Heart left ventricle (tissue), 16 donors: ENCODE results near the gene ANKDD1B. TPM values are rescaled to one million over a fixed set of nuclear protein-coding genes. Genes with fewer than 3 reads are reported as not detected.
"Not testable (repeated sequence)": the region's sequence is repeated elsewhere in the genome, so short reads cannot be mapped to it uniquely, and the experiment has no call there.

Experiments
- ATAC-seq, 4 donors: fragments of 200-7000 bp; cut with Tn5 transposase; one replicate each; pipeline ENCODE4 v1.9.1; 2020 to 2022; ENCODE audit warnings: moderate library complexity in 4 of 4, mild to moderate bottlenecking in 3 of 4, moderate number of reproducible peaks in 1 of 4
- DNase-seq, 5 donors: peaks; one replicate each; pipeline ENCODE4 v3.0.0-alpha.2; 2020
- H3K27ac ChIP-seq, 12 donors: fragments of 200-600 bp; sonication (generic) in 4 of 12; one replicate each; pipeline versions ENCODE4 v1.5.0 to v1.8.0; 2016 to 2022; ENCODE audit warnings: mild to moderate bottlenecking in 2 of 12
- H3K27me3 ChIP-seq, 9 donors: fragments of 200-600 bp; sonication (generic) in 2 of 9; one replicate each; pipeline versions ENCODE4 v1.5.1 to v1.8.0; 2016 to 2022; ENCODE audit warnings: mild to moderate bottlenecking in 3 of 9
- H3K36me3 ChIP-seq, 9 donors: fragments of 200-600 bp; sonication (generic) in 2 of 9; one replicate each; pipeline versions ENCODE4 v1.5.0 to v1.8.0; 2018 to 2022; ENCODE audit warnings: mild to moderate bottlenecking in 2 of 9
- H3K4me1 ChIP-seq, 12 donors: fragments of 200-600 bp; sonication (generic) in 4 of 12; one replicate each; pipeline versions ENCODE4 v1.5.0 to v1.8.0; 2016 to 2022; ENCODE audit warnings: mild to moderate bottlenecking in 3 of 12
- H3K4me3 ChIP-seq, 12 donors: fragments of 200-600 bp; sonication (generic) in 4 of 12; one replicate each; pipeline versions ENCODE4 v1.5.0 to v1.8.0; 2017 to 2022; ENCODE audit warnings: mild to moderate bottlenecking in 9 of 12, moderate library complexity in 4 of 12
- H3K9me3 ChIP-seq, 12 donors: fragments of 200-600 bp; sonication (generic) in 4 of 12; one replicate each; pipeline versions ENCODE4 v1.5.0 to v1.8.0; 2016 to 2022; ENCODE audit warnings: mild to moderate bottlenecking in 1 of 12
- POLR2A ChIP-seq, 2 donors: fragments of 450-650 bp; IDR thresholded peaks; one replicate each; pipeline ENCODE4 v1.6.1; 2017; ENCODE audit warnings: antibody characterized with exemption in 2 of 2, mild to moderate bottlenecking in 2 of 2, moderate library complexity in 2 of 2
- WGBS, 4 donors: extraction: QIAGEN DNeasy Blood & Tissue Kit in 2 of 4; methylation state at CpG; one replicate each; pipeline versions ENCODE4 v1.1.5 to v1.1.7; 2013 to 2018; 5-methylcytosine and 5-hydroxymethylcytosine counted together
- intact Hi-C, 10 donors: fragments of 100-400 bp; cut with DNase I; formaldehyde crosslinking; loops; one replicate each; pipeline versions ENCODE4 v1.11.1 to v1.14.2; 2022
- polyA plus RNA-seq, 2 donors: library from polyadenylated mRNA; stranded (reverse); fragments of 200-250 nt; gene quantifications; one replicate each; pipeline ENCODE4 v1.2.3, GENCODE V29; 2013
- total RNA-seq, 9 donors: library from RNA; depleted of rRNA in 2 of 9; stranded (reverse); fragments of >200 nt in 2 of 9; fragmentation: NEBNext Ultra II Directional in 3 of 9; extraction: Animal tissue kit (Norgen Biotek cat#: 25700) in 3 of 9; gene quantifications; one replicate each; pipeline versions ENCODE4 v1.1.0 to v1.2.4, GENCODE V29; 2016 to 2023
- TF ChIP-seq, protein P1 (sequence below), 12 donors: fragments of 200-600 bp; sonication (generic) in 4 of 12; IDR thresholded peaks; one replicate each; pipeline versions ENCODE4 v1.5.0 to v1.8.0; 2018 to 2022; ENCODE audit warnings: antibody characterized with exemption in 12 of 12, mild to moderate bottlenecking in 5 of 12
- donor health status: ischemic (EF 13 %, LVEDD 7.1; RV severe dilation, severe dysfunction).
- donor health status: healthy with polysubstance abuse.
- donor health status: DM: no; HTN: yes; CAD: no.
- donor health status: DM: no; HTN: no; CAD: no.
- donor health status: ischemic (EF 25% LVEDD 6.9; RV normal size, moderate dysfunction).
- donor health status: ischemic (EF 25% LVEDD 5.7; RV mildly dilated, moderate dysfunction).
- donor health status: healthy.
- donor health status: DM: yes; HTN: yes; CAD: no.
- donor health status: ischemic (EF 35%, LVEDD 5.7; RV mildly dilated, moderate dysfunction).
- donor health status: nonischemic (EF 11% LVEDD 7.7; RV severe dilation, severe dysfunction).
- donor health status: DM: yes; HTN: yes; CAD: no.
- donor health status: PGD.
- donor health status: ischemic (EF 29% LVEDD 5.4; RV normal size, mild dysfunction).
- donor health status: nonischemic (EF 23%, LVEDD 6.1; RV moderate dilation, normal function).

ANKDD1B gene
- total and polyA plus RNA-seq, 11 donors = 0.10 to 0.61 (median 0.32) TPM; not detected in 7

- no peak for DNase-seq
- H3K4me3 ChIP-seq = no peak overlapping the region
- intact Hi-C loops = loop anchor here in 6 of 10 donors (5.0 to 10.0 kb wide), 3 partner anchors 53 to 331 kb away; partner anchors contain the start of genes CERT1 (in 6 of the 6), POLK (in 6 of the 6) and ANKRD31 (in 1 of the 6)
- peaks cover 0 to 18% (median 5%) of the 10 kb centered on the region in 12 donors for H3K9me3 ChIP-seq
- WGBS, 4 donors = 83 to 87% (median 85%) methylated on average over 2 of the region's 2 CpGs
- TF ChIP-seq POLR2A (IDR thresholded peaks at IDR 0.05) = no peak
- TF ChIP-seq, protein P1, sequence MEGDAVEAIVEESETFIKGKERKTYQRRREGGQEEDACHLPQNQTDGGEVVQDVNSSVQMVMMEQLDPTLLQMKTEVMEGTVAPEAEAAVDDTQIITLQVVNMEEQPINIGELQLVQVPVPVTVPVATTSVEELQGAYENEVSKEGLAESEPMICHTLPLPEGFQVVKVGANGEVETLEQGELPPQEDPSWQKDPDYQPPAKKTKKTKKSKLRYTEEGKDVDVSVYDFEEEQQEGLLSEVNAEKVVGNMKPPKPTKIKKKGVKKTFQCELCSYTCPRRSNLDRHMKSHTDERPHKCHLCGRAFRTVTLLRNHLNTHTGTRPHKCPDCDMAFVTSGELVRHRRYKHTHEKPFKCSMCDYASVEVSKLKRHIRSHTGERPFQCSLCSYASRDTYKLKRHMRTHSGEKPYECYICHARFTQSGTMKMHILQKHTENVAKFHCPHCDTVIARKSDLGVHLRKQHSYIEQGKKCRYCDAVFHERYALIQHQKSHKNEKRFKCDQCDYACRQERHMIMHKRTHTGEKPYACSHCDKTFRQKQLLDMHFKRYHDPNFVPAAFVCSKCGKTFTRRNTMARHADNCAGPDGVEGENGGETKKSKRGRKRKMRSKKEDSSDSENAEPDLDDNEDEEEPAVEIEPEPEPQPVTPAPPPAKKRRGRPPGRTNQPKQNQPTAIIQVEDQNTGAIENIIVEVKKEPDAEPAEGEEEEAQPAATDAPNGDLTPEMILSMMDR (IDR thresholded peaks at IDR 0.05) = no peak
- peaks cover 0 to 52% (median 29%) of the 10 kb centered on the region in 12 donors for H3K4me1 ChIP-seq
- H3K27me3 ChIP-seq = no peaks in the 10 kb centered on the region
- peaks cover 0 to 9% (median 3%) of the 10 kb centered on the region in 9 donors for H3K36me3 ChIP-seq
- H3K27ac ChIP-seq = peak overlapping the region in 3 of 12 donors; percentile 49 to 68 (median 66)
- no peak for ATAC-seq
Measured at GRCh38 chr5:75568202-75568601, 43.1 kb upstream of the ANKDD1B start.

DNA sequence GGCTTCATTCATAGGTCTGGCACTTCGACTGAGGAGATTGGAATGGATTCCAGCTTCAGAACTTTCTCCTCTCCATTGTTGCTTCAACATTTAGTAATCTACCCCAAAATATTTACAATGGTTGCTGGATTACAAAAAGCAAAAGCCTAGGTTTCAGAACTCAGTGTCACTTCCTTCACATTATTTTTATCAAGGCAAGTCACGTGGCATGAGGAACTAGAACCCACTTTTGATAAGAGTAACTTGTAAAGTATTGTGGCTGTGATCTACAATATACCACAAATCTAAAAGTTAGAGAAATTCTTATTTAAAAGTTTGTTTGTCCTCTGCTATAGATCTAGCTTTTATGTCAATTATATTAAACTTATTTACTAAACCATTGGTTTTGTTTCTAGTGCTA lies 39.7 kb upstream of the ANKDD1B start:
- no peak for TF ChIP-seq POLR2A (IDR thresholded peaks at IDR 0.05)
- TF ChIP-seq, protein P1 (IDR thresholded peaks at IDR 0.05) = no peak
- DNase-seq = no peak
- H3K36me3 ChIP-seq = peaks cover 0 to 19% (median 8%) of the 10 kb centered on the region in 9 donors
- no peaks in the 10 kb centered on the region for H3K27me3 ChIP-seq
- ATAC-seq = no peak
- WGBS, 4 donors = 55 to 67% (median 60%) methylated on average over 2 of the region's 2 CpGs
- intact Hi-C loops = loop anchor here in 1 of 10 donors (10.0 kb wide), 1 partner anchor 137 kb away; no protein-coding TSS in a partner anchor
- no peak overlapping the region for H3K27ac ChIP-seq
- H3K4me3 ChIP-seq = no peak overlapping the region
- H3K4me1 ChIP-seq = peaks cover 0 to 64% (median 34%) of the 10 kb centered on the region in 12 donors
- no peaks in the 10 kb centered on the region for H3K9me3 ChIP-seq

GRCh38 chr5:75574791-75575190 lies 36.5 kb upstream of the ANKDD1B start:
- Histone ChIP-seq H3K4me1 (peaks cover 0 to 44% (median 19%) of the 10 kb centered on the region in 12 donors), H3K9me3 (no peaks in the 10 kb centered on the region), H3K27me3 (no peaks in the 10 kb centered on the region), H3K36me3 (peaks cover 0 to 38% (median 26%) of the 10 kb centered on the region in 9 donors), H3K4me3 (no peak overlapping the region), H3K27ac (peak overlapping the region in 8 of 12 donors; percentile 7 to 65 (median 20))
- TF ChIP-seq, protein P1 (IDR thresholded peaks at IDR 0.05) = no peak
- TF ChIP-seq POLR2A (IDR thresholded peaks at IDR 0.05) = no peak
- intact Hi-C loops = loop anchor here in 1 of 10 donors (10.0 kb wide), 1 partner anchor 140 kb away; no protein-coding TSS in a partner anchor
- DNase-seq (no peak), ATAC-seq (peak in 1 of 4 donors; percentile 11)
- WGBS, 4 donors = 54 to 65% (median 63%) methylated on average over 3 of the region's 3 CpGs

GRCh38 chr5:75578280-75578679 lies 33.0 kb upstream of the ANKDD1B start:
- not testable (repeated sequence) for DNase-seq, ATAC-seq, H3K9me3 ChIP-seq, H3K4me3 ChIP-seq, H3K27ac ChIP-seq, H3K27me3 ChIP-seq
- Histone ChIP-seq H3K4me1 (peaks cover 0 to 31% (median 15%) of the 10 kb centered on the region in 12 donors), H3K36me3 (peaks cover 0 to 66% (median 48%) of the 10 kb centered on the region in 9 donors)
- intact Hi-C loops = loop anchor here in 1 of 10 donors (10.0 kb wide), 1 partner anchor 143 kb away; no protein-coding TSS in a partner anchor
- WGBS, 4 donors = 92 to 98% (median 96%) methylated on average over 8 of the region's 8 CpGs
